GM21619 (cell line): ENCODE results near the gene GNAZ.

Source experiments
- ATAC-seq: cut with Tn5 transposase; IDR thresholded peaks from one replicate; pipeline ENCODE4 v1.9.1; 2021; ENCODE audit not compliant: unreplicated experiment

Gene GNAZ

DNA sequence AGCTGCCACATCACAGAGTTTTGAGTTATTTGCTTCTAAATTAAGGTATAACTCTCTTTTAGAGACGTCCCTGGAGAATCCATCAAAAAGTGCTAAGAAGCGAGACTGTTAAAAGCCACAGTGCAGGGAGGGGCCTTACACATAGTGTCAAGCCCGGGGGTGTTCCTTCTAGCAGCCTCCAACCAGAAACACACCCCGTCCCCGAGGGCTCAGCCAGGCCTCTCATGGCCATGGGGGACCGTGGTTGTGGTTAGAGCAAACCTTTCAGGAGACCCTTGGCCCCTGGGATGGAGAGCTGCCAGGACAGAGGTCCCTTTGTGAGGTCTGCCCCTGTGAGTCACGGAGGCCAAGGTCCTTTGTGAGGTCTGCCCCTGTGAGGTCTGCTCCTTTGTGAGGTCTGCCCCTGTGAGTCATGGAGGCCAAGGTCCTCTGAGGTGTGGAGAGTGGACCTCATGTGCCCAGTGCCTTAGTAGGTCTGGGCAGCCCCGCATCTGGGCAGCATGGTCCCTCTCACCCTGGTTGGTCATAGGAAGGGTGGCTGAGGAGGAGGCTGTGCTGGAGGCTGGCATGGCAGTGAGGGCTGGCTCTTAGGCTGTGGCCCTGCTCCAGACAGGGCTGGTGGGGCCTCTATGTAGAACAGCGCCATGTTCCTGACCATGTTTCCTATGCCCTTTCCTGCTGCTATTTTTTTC, 5.4 kb downstream of the GNAZ start:
- ATAC-seq, result no peak

DNA sequence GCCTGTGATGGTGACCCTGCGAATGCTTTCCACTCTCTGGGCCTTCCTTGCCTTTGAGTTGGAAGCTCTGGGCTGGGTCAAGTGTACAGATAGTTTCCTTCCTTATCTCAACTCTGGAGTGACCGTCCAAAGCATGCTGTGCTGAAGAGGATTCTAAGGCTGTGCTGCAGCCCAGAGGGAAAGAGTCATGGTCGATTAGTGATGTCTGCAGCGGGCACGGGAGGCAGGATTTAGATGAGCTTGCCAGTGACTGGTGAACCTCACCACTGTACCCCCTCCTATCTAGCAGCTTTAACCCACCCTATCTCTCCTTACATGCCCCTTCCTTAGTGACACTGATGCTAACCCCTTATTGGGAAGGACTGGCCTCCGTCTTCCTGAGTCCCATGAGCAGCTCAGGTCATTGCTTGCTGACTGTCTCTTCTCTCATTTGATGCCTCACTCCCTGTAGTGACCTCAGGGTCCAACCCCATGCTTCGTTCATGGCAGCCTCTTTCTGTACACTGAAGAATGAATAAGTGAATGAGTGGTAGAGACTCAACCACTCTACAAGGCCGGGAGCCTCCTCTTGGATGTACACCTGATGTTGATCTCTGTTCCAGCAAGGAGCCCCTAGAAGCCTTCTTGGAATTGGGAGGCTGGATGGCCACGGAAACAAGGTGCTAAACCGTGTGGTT, 6.7 kb downstream of the GNAZ start:
- no peak for ATAC-seq

- ATAC-seq, result no peak
Measured at GRCh38 chr22:23077627-23078461, 7.5 kb downstream of the GNAZ start.

- no peak for ATAC-seq
Measured at GRCh38 chr22:23078462-23078787, 8.1 kb downstream of the GNAZ start.

GRCh38 chr22:23079240-23079768, 9.0 kb downstream of the GNAZ start:
- ATAC-seq, result no peak

- no peak for ATAC-seq
Measured at GRCh38 chr22:23079814-23080521, 9.6 kb downstream of the GNAZ start.

- no peak for ATAC-seq
Measured at GRCh38 chr22:23080613-23081290, 10.4 kb downstream of the GNAZ start.

DNA sequence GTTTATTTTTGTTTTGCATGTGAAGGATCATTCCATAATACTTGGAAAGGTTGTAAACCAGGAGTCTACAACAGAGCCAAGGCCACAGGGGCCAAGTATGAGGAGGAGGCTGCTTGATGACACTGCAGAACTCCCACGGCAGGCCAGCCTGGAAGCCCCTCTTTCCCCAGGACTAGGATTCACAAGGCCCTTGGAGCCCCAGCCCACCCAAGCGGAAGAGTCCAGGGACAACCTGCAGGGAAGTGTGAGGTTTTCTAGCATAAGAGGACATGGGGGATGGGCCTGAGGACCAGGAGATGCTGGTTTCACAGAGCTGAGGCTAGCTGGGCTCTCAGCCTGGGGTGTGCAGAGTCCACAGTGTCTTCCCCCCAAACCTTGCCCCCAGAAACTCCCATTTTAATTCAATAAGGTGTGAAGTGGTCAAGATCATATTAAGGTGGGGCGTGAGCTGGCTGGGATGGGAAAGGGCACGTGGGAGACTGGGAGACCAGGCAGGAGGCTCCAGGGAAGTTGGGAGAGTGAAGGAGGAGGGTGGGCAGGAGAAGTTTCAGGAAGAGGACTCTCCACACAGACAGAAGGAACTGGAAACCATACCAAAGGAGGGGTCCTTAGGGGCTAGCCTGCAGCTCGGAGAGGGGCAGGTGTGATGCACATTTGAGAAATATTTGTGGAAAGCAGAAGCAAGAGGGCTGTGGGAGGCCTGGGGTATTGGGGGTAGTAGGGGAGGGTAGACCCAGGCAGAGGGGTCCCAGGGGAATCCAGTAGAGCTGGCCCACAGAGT, 12.4 kb downstream of the GNAZ start:
- ATAC-seq, result no peak

DNA sequence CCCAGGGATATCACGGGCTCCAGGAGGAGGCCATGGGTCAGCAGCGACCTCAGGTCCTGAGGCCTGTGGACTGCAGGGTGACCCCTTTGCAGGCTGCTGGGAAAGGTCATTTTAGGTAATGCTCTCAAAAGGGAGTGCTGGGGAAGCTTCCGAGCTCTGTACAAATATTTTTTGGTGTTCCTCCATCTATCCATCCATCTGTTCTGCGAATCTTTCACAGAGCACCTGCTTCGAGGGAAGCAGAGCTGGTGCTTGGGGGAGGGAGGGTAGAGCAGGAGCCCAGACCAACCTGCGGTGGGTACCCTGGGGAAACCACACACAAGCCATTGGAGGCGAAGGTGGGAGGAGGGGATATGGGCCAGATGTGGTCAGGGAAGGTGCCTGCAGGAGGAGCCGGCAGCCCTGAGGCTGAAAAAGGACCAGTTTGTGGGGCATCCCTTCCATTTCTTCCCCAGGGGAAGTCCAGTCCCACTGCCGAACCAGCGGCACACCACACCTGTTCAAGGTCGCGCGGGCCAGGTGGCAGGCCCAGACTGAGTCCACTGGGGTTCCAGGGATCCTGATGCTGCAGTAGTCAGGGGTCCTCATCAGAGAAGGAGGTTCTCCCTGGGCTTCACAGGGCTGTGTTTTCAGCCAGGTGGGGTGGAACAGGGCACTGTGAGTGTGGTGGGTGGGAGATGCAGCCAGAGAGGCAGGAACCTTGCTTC, 13.1 kb downstream of the GNAZ start:
- no peak for ATAC-seq

GRCh38 chr22:23084453-23085350, 14.4 kb downstream of the GNAZ start:
- no peak for ATAC-seq

DNA sequence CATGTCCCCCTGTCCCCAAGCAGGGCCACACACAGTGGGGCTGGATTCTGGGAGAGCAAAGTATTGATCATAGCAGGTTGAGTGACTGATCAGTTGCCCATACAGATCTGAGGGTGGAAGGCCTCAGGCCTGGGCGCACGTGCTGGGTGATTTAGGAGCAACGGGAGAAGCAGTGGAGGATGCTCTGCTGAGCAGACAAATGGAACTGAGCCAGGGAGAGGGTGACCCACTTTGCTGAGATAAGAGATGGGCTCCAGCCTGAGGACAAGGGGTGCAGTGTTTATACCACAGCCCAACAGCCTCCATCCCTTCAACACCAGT, 15.0 kb downstream of the GNAZ start:
- no peak for ATAC-seq

DNA sequence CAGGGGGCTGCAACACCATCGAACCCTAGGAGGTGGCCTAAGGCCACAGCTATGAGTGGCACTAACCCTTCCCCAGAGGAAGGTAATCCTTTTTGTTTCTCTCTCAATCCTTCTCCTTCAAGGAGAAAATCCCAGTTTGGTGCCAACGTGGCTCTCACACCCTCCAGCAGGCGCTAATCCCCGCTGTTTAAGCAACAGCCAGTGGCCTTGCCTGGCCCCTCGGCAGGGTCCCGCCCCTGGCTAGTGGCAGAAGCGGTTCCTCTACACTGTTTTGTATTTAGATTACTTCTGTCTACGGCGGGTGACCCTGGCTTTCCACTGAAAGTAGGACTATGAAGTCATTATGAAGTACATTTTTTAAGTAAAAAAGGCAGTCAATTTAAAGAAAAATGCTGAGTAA, 15.5 kb downstream of the GNAZ start:
- no peak for ATAC-seq

- no peak for ATAC-seq
Measured at GRCh38 chr22:23086263-23086662, 15.9 kb downstream of the GNAZ start.

GRCh38 chr22:23086787-23087186, 16.5 kb downstream of the GNAZ start:
- ATAC-seq, result no peak

DNA sequence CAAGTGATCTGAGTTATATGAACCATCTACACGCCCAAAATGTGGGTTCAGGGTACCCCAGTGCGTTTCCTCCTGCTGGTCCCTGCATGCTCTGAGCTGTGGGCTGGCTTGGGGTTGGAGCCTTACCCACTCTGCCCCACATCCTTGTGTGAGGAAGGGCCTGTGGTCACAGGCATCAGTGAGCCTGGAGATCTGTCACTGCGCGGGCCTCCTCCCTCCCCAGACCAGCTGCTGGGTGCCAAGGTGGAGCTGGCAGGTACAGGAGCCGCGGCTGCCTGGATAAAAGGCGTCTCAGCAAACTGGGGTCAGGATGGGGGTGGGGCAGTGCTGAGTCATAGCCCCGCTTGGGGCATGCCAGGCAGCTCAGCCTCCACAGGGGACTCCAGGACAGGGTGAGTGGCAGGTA, 17.9 kb downstream of the GNAZ start:
- no peak for ATAC-seq

- no peak for ATAC-seq
Measured at GRCh38 chr22:23089010-23089409, 18.7 kb downstream of the GNAZ start.

DNA sequence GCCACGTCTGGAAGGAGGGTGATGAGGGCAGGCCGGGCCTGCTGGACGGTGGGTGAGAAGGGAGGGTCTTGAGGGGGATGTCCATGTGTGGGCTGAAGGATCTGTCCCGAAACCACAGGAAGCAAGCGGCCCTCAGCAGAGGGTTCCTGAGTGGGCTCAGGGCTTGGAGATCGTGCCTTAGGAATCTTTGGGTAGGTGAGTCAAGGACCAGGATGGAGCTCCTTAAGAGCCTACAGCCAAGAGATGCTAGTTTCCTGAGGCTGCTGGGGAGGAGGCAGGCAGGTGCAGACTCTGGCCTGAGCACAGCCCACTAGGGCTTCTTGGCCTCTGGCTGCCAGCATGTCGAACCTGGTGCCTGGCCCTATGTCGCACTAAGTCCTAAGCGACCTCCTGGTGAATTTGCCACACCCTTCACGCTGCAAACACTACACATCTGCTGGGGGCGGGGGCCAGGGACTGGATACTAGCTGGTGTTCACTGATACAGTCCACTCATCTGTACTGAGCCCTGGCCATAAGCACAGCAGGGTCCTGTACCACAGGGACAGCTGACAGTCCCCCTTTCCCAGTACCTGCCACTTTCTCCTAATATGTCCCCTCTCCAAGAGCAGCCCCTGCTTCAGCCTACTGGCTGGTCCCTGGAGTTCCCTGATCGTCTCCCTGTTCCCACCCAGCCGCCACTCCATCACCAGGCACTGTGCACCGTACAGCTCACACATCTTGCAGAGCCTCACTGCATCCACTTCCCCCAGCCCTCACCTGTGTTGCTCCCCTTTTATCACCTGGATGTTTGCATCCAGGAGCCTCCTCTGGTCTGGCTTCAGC, 19.5 kb downstream of the GNAZ start:
- ATAC-seq, result no peak

GRCh38 chr22:23090457-23090835, 20.1 kb downstream of the GNAZ start:
- no peak for ATAC-seq
